Activated CD4-positive, alpha-beta T cell treated with anti-CD3 and anti-CD28 coated beads, Interleukin-2, amount 50 U/mL, for 16 hours (primary cell): ENCODE results near the gene CYB561.

Experiments used
- DNase-seq: peaks from one replicate; pipeline ENCODE4 v3.0.0-alpha.2; 2020

Gene CYB561

GRCh38 chr17:63447471-63448009 lies 1.4 kb upstream of the CYB561 start:
- DNase-seq, result no peak

- DNase-seq, result peak; percentile 25
Observed at GRCh38 chr17:63446753-63447470, 806 bp upstream of the CYB561 start.

- DNase-seq, result peak; percentile 18
Observed at GRCh38 chr17:63445571-63445953, 544 bp downstream of the CYB561 start.

GRCh38 chr17:63445065-63445464 lies 1.0 kb downstream of the CYB561 start:
- no peak for DNase-seq

- DNase-seq, result no peak
Observed at GRCh38 chr17:63444457-63444856, 1.6 kb downstream of the CYB561 start.

- no peak for DNase-seq
Observed at GRCh38 chr17:63443053-63443452, 3.1 kb downstream of the CYB561 start.

- DNase-seq, result no peak
Observed at GRCh38 chr17:63442549-63443035, 3.5 kb downstream of the CYB561 start.

- no peak for DNase-seq
Observed at GRCh38 chr17:63442074-63442473, 4.0 kb downstream of the CYB561 start.

GRCh38 chr17:63441654-63442053 lies 4.5 kb downstream of the CYB561 start:
- DNase-seq, result no peak

GRCh38 chr17:63440770-63441335 lies 5.3 kb downstream of the CYB561 start:
- DNase-seq, result no peak

GRCh38 chr17:63440127-63440769 lies 5.9 kb downstream of the CYB561 start:
- peak; percentile 20 for DNase-seq

- DNase-seq, result peak; percentile 50
Observed at GRCh38 chr17:63439687-63440086, 6.4 kb downstream of the CYB561 start.

GRCh38 chr17:63438092-63439051 lies 7.7 kb downstream of the CYB561 start:
- DNase-seq, result no peak

GRCh38 chr17:63437287-63438091 lies 8.6 kb downstream of the CYB561 start:
- no peak for DNase-seq

GRCh38 chr17:63436523-63437110 lies 9.5 kb downstream of the CYB561 start:
- no peak for DNase-seq

GRCh38 chr17:63435681-63436522 lies 10.2 kb downstream of the CYB561 start:
- DNase-seq, result no peak

GRCh38 chr17:63434951-63435571 lies 11.0 kb downstream of the CYB561 start:
- peak; percentile 18 for DNase-seq

- no peak for DNase-seq
Observed at GRCh38 chr17:63433746-63434591, 12.1 kb downstream of the CYB561 start.
